Naive thymus-derived CD4-positive, alpha-beta T cell (primary cell): ENCODE measurements around the gene TOR4A. TPM values are rescaled to one million over a fixed set of nuclear protein-coding genes. Genes with fewer than 3 reads are reported as not detected.

ENCODE experiments used
- ATAC-seq: fragments of 150-1000 bp; cut with Tn5 transposase; 2 replicates; pipeline ENCODE4 v1.10.0; 2021; ENCODE audit warnings: mild to moderate bottlenecking, moderate library complexity
- CTCF ChIA-PET: fragments of 350-600 bp; sonication (Branson Sonifier 250); formaldehyde crosslinking; loops from one replicate; lab custom pipeline; 2021; ENCODE audit warnings: antibody characterized with exemption; lab: Charles Lee
- POLR2A ChIA-PET: fragments of 350-600 bp; sonication (Branson Sonifier 250); formaldehyde crosslinking; loops from one replicate; lab custom pipeline; 2021; ENCODE audit warnings: antibody characterized with exemption, inconsistent platforms; lab: Charles Lee
- DNase-seq, 9 donors: peaks; one replicate each; pipeline versions ENCODE4 v3.0.0 to v3.0.0-alpha.2; 2020 to 2022; ENCODE audit warnings: mixed read lengths in 1 of 9
- H3K27ac ChIP-seq: one replicate; pipeline ENCODE4 v1.7.0; 2013; ENCODE audit warnings: mild to moderate bottlenecking, low read depth, low read length, moderate library complexity
- H3K27me3 ChIP-seq, 2 donors: one replicate each; pipeline ENCODE4 v1.7.0; 2013; ENCODE audit warnings: low read length in 2 of 2, mild to moderate bottlenecking in 2 of 2, moderate library complexity in 2 of 2; ENCODE audit not compliant: control insufficient read depth in 2 of 2, insufficient read depth in 2 of 2
- H3K36me3 ChIP-seq, 3 experiments: 1 replicate in 2 of 3; 2 replicates in 1 of 3; pipeline ENCODE4 v1.7.0; 2013; ENCODE audit warnings: low read length in 3 of 3, mild to moderate bottlenecking in 3 of 3, moderate library complexity in 1 of 3; ENCODE audit not compliant: insufficient read depth in 3 of 3, control insufficient read depth in 2 of 3
- H3K4me1 ChIP-seq, 2 donors: one replicate each; pipeline ENCODE4 v1.7.0; 2013; ENCODE audit warnings: low read length in 2 of 2, mild to moderate bottlenecking in 2 of 2, moderate library complexity in 1 of 2; ENCODE audit not compliant: control insufficient read depth in 2 of 2, insufficient read depth in 2 of 2
- H3K4me3 ChIP-seq: 2 replicates; pipeline ENCODE4 v1.7.0; 2013; ENCODE audit warnings: mild to moderate bottlenecking, low read length
- H3K9me3 ChIP-seq, 3 experiments: 1 replicate in 2 of 3; 2 replicates in 1 of 3; pipeline ENCODE4 v1.7.0; 2013; ENCODE audit warnings: low read length in 3 of 3; ENCODE audit not compliant: control insufficient read depth in 2 of 3
- H3K27ac Mint-ChIP-seq, 9 donors: one replicate each; pipeline ENCODE4 v1.8.0; 2020 to 2022; ENCODE audit warnings: mixed read lengths in 9 of 9, mild to moderate bottlenecking in 8 of 9, moderate library complexity in 5 of 9, inconsistent platforms in 2 of 9
- H3K27me3 Mint-ChIP-seq, 5 donors: one replicate each; pipeline ENCODE4 v1.8.0; 2021 to 2022; ENCODE audit warnings: mixed read lengths in 5 of 5, mild to moderate bottlenecking in 1 of 5
- H3K36me3 Mint-ChIP-seq, 5 donors: one replicate each; pipeline ENCODE4 v1.8.0; 2020 to 2022; ENCODE audit warnings: mixed read lengths in 5 of 5, mild to moderate bottlenecking in 3 of 5, inconsistent platforms in 1 of 5
- H3K4me1 Mint-ChIP-seq, 7 donors: one replicate each; pipeline ENCODE4 v1.8.0; 2020 to 2022; ENCODE audit warnings: mixed read lengths in 7 of 7, mild to moderate bottlenecking in 3 of 7, inconsistent platforms in 1 of 7
- H3K4me3 Mint-ChIP-seq, 10 donors: one replicate each; pipeline ENCODE4 v1.8.0; 2020 to 2022; ENCODE audit warnings: mild to moderate bottlenecking in 10 of 10, mixed read lengths in 10 of 10, moderate library complexity in 6 of 10, inconsistent platforms in 2 of 10
- H3K9me3 Mint-ChIP-seq, 11 donors: one replicate each; pipeline ENCODE4 v1.8.0; 2020 to 2022; ENCODE audit warnings: mixed read lengths in 11 of 11, mild to moderate bottlenecking in 4 of 11, inconsistent platforms in 1 of 11, moderate library complexity in 1 of 11
- intact Hi-C, 2 donors: fragments of 100-400 bp; cut with micrococcal nuclease; formaldehyde crosslinking; loops; one replicate each; pipeline ENCODE4 v1.15.1; 2023
- polyA plus RNA-seq, 2 donors: library from polyadenylated mRNA; unstranded; fragments of 300-500 nt; fragmentation: Illumina TruSeq; gene quantifications; one replicate each; pipeline ENCODE4 v1.2.3, GENCODE V29; 2021
- total RNA-seq, 6 experiments: library from RNA in 5 of 6; stranded (reverse) in 5 of 6; gene quantifications; 1 replicate in 5 of 6; 2 replicates in 1 of 6; pipeline ENCODE4 v1.2.3 and lab custom pipeline; 2021 to 2026

TOR4A gene
- total RNA-seq (10 to 100 TPM in 2 of 5 experiments, 1 to 10 TPM in 2, under 1 TPM in 1; 0.84 to 16.6 (median 2.3) TPM), polyA plus RNA-seq (under 1 TPM in 1 of 2 donors, not detected in 1; 0.07 TPM), total RNA-seq (lab: John Stamatoyannopoulos, UW) (0.81 reads per million)

- peaks cover 0 to 16% of the 10 kb centered on the region in 2 donors for H3K4me1 ChIP-seq
- ChIA-PET POLR2A (interaction anchor here (0.5 kb wide), 1 partner anchor 797 kb away, joined by 3 read pairs; no protein-coding TSS in a partner anchor), CTCF (no interaction called here)
Observed at GRCh38 chr9:137277329-137278041, at the start of gene TOR4A. Gene TOR4A, plus strand, starts transcription at chr9:137277726. Its CDS starts 964 bp downstream, at chr9:137278690.

GRCh38 chr9:137227853-137228505 lies 49.5 kb upstream of the TOR4A start:
- Mint-ChIP-seq H3K36me3 (no peaks in the 10 kb centered on the region), H3K27ac (peak overlapping the region in 5 of 9 donors; percentile 29 to 85 (median 49)), H3K27me3 (peaks cover 0 to 7% (median 5%) of the 10 kb centered on the region in 5 donors), H3K9me3 (peaks cover 0 to 2% (median 0%) of the 10 kb centered on the region in 11 donors), H3K4me3 (peak overlapping the region in 1 of 10 donors; percentile 24), H3K4me1 (peaks cover 5 to 11% (median 6%) of the 10 kb centered on the region in 7 donors)
- ATAC-seq (no peak), DNase-seq (no peak)
- ChIA-PET POLR2A (interaction anchor here (0.9 to 3.2 kb wide), 6 partner anchors 13 to 181 kb away, joined by 3 to 9 read pairs (median 6); partner anchors contain the start of genes ANAPC2, SSNA1 and TUBB4B), CTCF (interaction anchor here (1.0 to 2.3 kb wide), 6 partner anchors 9 to 140 kb away, joined by 3 to 13 read pairs (median 6); no protein-coding TSS in a partner anchor)
- Histone ChIP-seq H3K4me1 (peaks cover 7 to 9% of the 10 kb centered on the region in 2 donors), H3K27ac (no peak overlapping the region), H3K9me3 (no peaks in the 10 kb centered on the region), H3K4me3 (no peak overlapping the region), H3K36me3 (no peaks in the 10 kb centered on the region), H3K27me3 (no peaks in the 10 kb centered on the region)
- intact Hi-C loops: loop anchor here (1.0 to 10.0 kb wide), 7 partner anchors 28 to 283 kb away; partner anchors contain the start of genes ANAPC2 (in 1 of the 2), C8G (in 1 of the 2), FBXW5 (in 1 of the 2) and NPDC1 (in 1 of the 2)

More at GRCh38 chr9:137277329-137278041, at the start of gene TOR4A:
- H3K9me3 ChIP-seq: no peaks in the 10 kb centered on the region
- peak within 1 kb of the TSS; percentile 43 for H3K4me3 ChIP-seq
- H3K27me3 ChIP-seq: no peaks in the 10 kb centered on the region
- intact Hi-C loops: no loop called here
- H3K9me3 Mint-ChIP-seq: no peaks in the 10 kb centered on the region
- H3K27ac ChIP-seq: peak within 1 kb of the TSS; percentile 41
- DNase-seq (peak in 1 of 9 donors; percentile 60), ATAC-seq (peak; percentile 86)
- peak within 1 kb of the TSS in 1 of 9 donors; percentile 89 for H3K27ac Mint-ChIP-seq
- peaks cover 0 to 1% (median 0%) of the 10 kb centered on the region in 5 donors for H3K27me3 Mint-ChIP-seq
- peaks cover 0 to 6% (median 1%) of the 10 kb centered on the region in 5 donors for H3K36me3 Mint-ChIP-seq
- peak within 1 kb of the TSS in 8 of 10 donors; percentile 35 to 89 (median 56) for H3K4me3 Mint-ChIP-seq
- H3K4me1 Mint-ChIP-seq: peaks cover 6 to 23% (median 15%) of the 10 kb centered on the region in 7 donors
- H3K36me3 ChIP-seq: peaks cover 0 to 12% (median 0%) of the 10 kb centered on the region in 3 experiments

- POLR2A ChIA-PET: interaction anchor here (1.0 to 3.2 kb wide), 3 partner anchors 12 to 110 kb away, joined by 3 to 9 read pairs (median 9); partner anchors contain the start of genes ANAPC2, SSNA1 and TUBB4B
- intact Hi-C loops: loop anchor here in 1 of 2 donors (10.0 kb wide), 1 partner anchor 284 kb away; the partner anchor contains the start of genes C8G and FBXW5
- H3K9me3 Mint-ChIP-seq: peaks cover 0 to 2% (median 0%) of the 10 kb centered on the region in 11 donors
Observed at GRCh38 chr9:137228506-137228967, 49.0 kb upstream of the TOR4A start.

GRCh38 chr9:137228968-137229896 lies 48.3 kb upstream of the TOR4A start:
- H3K4me3 ChIP-seq: no peak overlapping the region
- Mint-ChIP-seq H3K4me1 (peaks cover 5 to 7% (median 5%) of the 10 kb centered on the region in 7 donors), H3K4me3 (no peak overlapping the region), H3K9me3 (peaks cover 0 to 2% (median 0%) of the 10 kb centered on the region in 11 donors), H3K27ac (no peak overlapping the region), H3K27me3 (peaks cover 0 to 7% (median 5%) of the 10 kb centered on the region in 5 donors), H3K36me3 (no peaks in the 10 kb centered on the region)
- DNase-seq (no peak), ATAC-seq (no peak)
- no peak overlapping the region for H3K27ac ChIP-seq
- H3K36me3 ChIP-seq: no peaks in the 10 kb centered on the region
- CTCF ChIA-PET: interaction anchor here (1.2 kb wide), 1 partner anchor 9 kb away, joined by 4 read pairs; no protein-coding TSS in a partner anchor
- no peaks in the 10 kb centered on the region for H3K9me3 ChIP-seq
- no peaks in the 10 kb centered on the region for H3K27me3 ChIP-seq
- POLR2A ChIA-PET: no interaction called here
- intact Hi-C loops: loop anchor here in 1 of 2 donors (10.0 kb wide), 1 partner anchor 284 kb away; the partner anchor contains the start of genes C8G and FBXW5
- H3K4me1 ChIP-seq: peaks cover 4 to 5% of the 10 kb centered on the region in 2 donors

More at GRCh38 chr9:137228506-137228967, 49.0 kb upstream of the TOR4A start:
- peaks cover 0 to 7% (median 5%) of the 10 kb centered on the region in 5 donors for H3K27me3 Mint-ChIP-seq
- no peak overlapping the region for H3K27ac ChIP-seq
- no peaks in the 10 kb centered on the region for H3K36me3 Mint-ChIP-seq
- no peaks in the 10 kb centered on the region for H3K27me3 ChIP-seq
- H3K4me1 Mint-ChIP-seq: peaks cover 5 to 10% (median 6%) of the 10 kb centered on the region in 7 donors
- ATAC-seq: no peak
- H3K4me3 ChIP-seq: no peak overlapping the region
- H3K4me1 ChIP-seq: peaks cover 5 to 9% of the 10 kb centered on the region in 2 donors
- CTCF ChIA-PET: interaction anchor here (1.4 to 2.3 kb wide), 2 partner anchors 8 to 106 kb away, joined by 4 to 13 read pairs; no protein-coding TSS in a partner anchor
- H3K4me3 Mint-ChIP-seq: no peak overlapping the region
- H3K9me3 ChIP-seq: no peaks in the 10 kb centered on the region
- no peak for DNase-seq
- no peak overlapping the region for H3K27ac Mint-ChIP-seq
- no peaks in the 10 kb centered on the region for H3K36me3 ChIP-seq

GRCh38 chr9:137229903-137230704 lies 47.4 kb upstream of the TOR4A start:
- DNase-seq (no peak), ATAC-seq (no peak)
- H3K27ac ChIP-seq: no peak overlapping the region
- H3K36me3 ChIP-seq: no peaks in the 10 kb centered on the region
- H3K9me3 ChIP-seq: no peaks in the 10 kb centered on the region
- H3K27me3 ChIP-seq: no peaks in the 10 kb centered on the region
- H3K4me1 ChIP-seq: peaks cover 4 to 5% of the 10 kb centered on the region in 2 donors
- intact Hi-C loops: loop anchor here in 1 of 2 donors (10.0 kb wide), 1 partner anchor 285 kb away; the partner anchor contains the start of genes C8G and FBXW5
- Mint-ChIP-seq H3K27ac (no peak overlapping the region), H3K27me3 (peaks cover 0 to 11% (median 6%) of the 10 kb centered on the region in 5 donors), H3K4me1 (peaks cover 5 to 7% (median 5%) of the 10 kb centered on the region in 7 donors), H3K36me3 (no peaks in the 10 kb centered on the region), H3K9me3 (peaks cover 0 to 2% (median 0%) of the 10 kb centered on the region in 11 donors), H3K4me3 (no peak overlapping the region)
- H3K4me3 ChIP-seq: no peak overlapping the region
- CTCF ChIA-PET: interaction anchor here (1.2 kb wide), 1 partner anchor 8 kb away, joined by 4 read pairs; no protein-coding TSS in a partner anchor
- POLR2A ChIA-PET: no interaction called here
